PC-3 (cell line): Measurements from ENCODE around the gene GCA.

Experiments used
- CTCF ChIP-seq: fragments of 300-600 bp; sonication (generic); conservative IDR thresholded peaks from 2 replicates; pipeline ENCODE4 v1.5.1; 2017; ENCODE audit warnings: antibody characterized with exemption, low read depth, mild to moderate bottlenecking, low read length
- EZH2 ChIP-seq: fragments of 300-600 bp; sonication (generic); IDR thresholded peaks from one replicate; pipeline ENCODE4 v1.6.1; 2017; ENCODE audit warnings: antibody characterized with exemption, mild to moderate bottlenecking, low read length; ENCODE audit not compliant: unreplicated experiment
- EZH2phosphoT487 ChIP-seq: fragments of 300-600 bp; sonication (generic); IDR thresholded peaks from 2 replicates; pipeline ENCODE4 v1.6.1; 2018; ENCODE audit warnings: mild to moderate bottlenecking, antibody characterized with exemption, low read length, borderline replicate concordance

- TF ChIP-seq EZH2 (no peak), CTCF (no peak), EZH2phosphoT487 (no peak)
Observed at GRCh38 chr2:162369551-162369950, 25.6 kb downstream of the GCA start.
